Non-pigmented ciliary epithelial cell (primary cell): ENCODE results near the gene SPON1.
A peak's percentile ranks its signal among the peaks of the same experiment; 100 is the strongest.

Experiments
- DNase-seq: peaks from one replicate; pipeline ENCODE4 v3.0.0-alpha.2; 2010; ENCODE audit warnings: low read depth

Gene SPON1

GRCh38 chr11:14288189-14288935 is 325.8 kb downstream of the SPON1 start:
- peak; percentile 74 for DNase-seq

- no peak for DNase-seq
Observed at GRCh38 chr11:14290422-14290821, 327.9 kb downstream of the SPON1 start.

GRCh38 chr11:14299921-14300320 is 337.4 kb downstream of the SPON1 start:
- no peak for DNase-seq

GRCh38 chr11:14300661-14301304 is 338.3 kb downstream of the SPON1 start:
- no peak for DNase-seq

GRCh38 chr11:14304601-14305000 is 342.1 kb downstream of the SPON1 start:
- DNase-seq, result no peak

GRCh38 chr11:14305649-14306048 is 343.1 kb downstream of the SPON1 start:
- DNase-seq, result no peak

GRCh38 chr11:14306481-14306880 is 344.0 kb downstream of the SPON1 start:
- DNase-seq, result no peak

GRCh38 chr11:14308114-14308896 is 345.8 kb downstream of the SPON1 start:
- DNase-seq, result no peak

GRCh38 chr11:14308897-14309387 is 346.4 kb downstream of the SPON1 start:
- no peak for DNase-seq

- no peak for DNase-seq
Observed at GRCh38 chr11:14309425-14310192, 347.1 kb downstream of the SPON1 start.

GRCh38 chr11:14310679-14311078 is 348.2 kb downstream of the SPON1 start:
- no peak for DNase-seq

GRCh38 chr11:14312736-14313438 is 350.4 kb downstream of the SPON1 start:
- no peak for DNase-seq

GRCh38 chr11:14314127-14314526 is 351.6 kb downstream of the SPON1 start:
- DNase-seq, result no peak

GRCh38 chr11:14315130-14315529 is 352.6 kb downstream of the SPON1 start:
- DNase-seq, result no peak
